Muscle of leg (tissue), 11 donors: ENCODE measurements around the gene ABHD12B. TPM values are rescaled to one million over a fixed set of nuclear protein-coding genes. Genes with fewer than 3 reads are reported as not detected.
"Not testable (repeated sequence)": the region's sequence is repeated elsewhere in the genome, so short reads cannot be mapped to it uniquely, and the experiment has no call there.

Experiments used
- DNase-seq: peaks from one replicate; pipeline ENCODE4 v3.0.0; 2013
- H3K27ac ChIP-seq: one replicate; pipeline ENCODE4 v1.5.1; 2013; ENCODE audit warnings: mild to moderate bottlenecking, low read length, control low read depth
- H3K27me3 ChIP-seq: one replicate; pipeline ENCODE4 v1.6.1; 2013; ENCODE audit warnings: low read length; ENCODE audit not compliant: control insufficient read depth, insufficient read depth
- H3K36me3 ChIP-seq: one replicate; pipeline ENCODE4 v1.6.1; 2013; ENCODE audit warnings: low read length; ENCODE audit not compliant: control insufficient read depth, insufficient read depth
- H3K4me1 ChIP-seq: one replicate; pipeline ENCODE4 v1.6.1; 2013; ENCODE audit warnings: low read length; ENCODE audit not compliant: control insufficient read depth, insufficient read depth
- H3K4me3 ChIP-seq: one replicate; pipeline ENCODE4 v1.5.1; 2013; ENCODE audit warnings: low read length, control low read depth
- H3K9me3 ChIP-seq: replicated peaks from 2 replicates; pipeline ENCODE4 v1.6.1; 2013; ENCODE audit warnings: low read depth, low read length; ENCODE audit not compliant: control insufficient read depth
- WGBS: methylation state at CpG from one replicate; pipeline ENCODE4 v1.1.5; 2013; ENCODE audit warnings: missing lambda C conversion rate; ENCODE audit not compliant: insufficient coverage; 5-methylcytosine and 5-hydroxymethylcytosine counted together
- polyA plus RNA-seq, 8 donors: library from polyadenylated mRNA; unstranded; fragments of 120-200 nt; gene quantifications; one replicate each; pipeline versions ENCODE4 v1.2.1 to v1.2.3, GENCODE V29; 2013; ENCODE audit warnings: inconsistent platforms in 1 of 8, low replicate concordance in 1 of 8; ENCODE audit not compliant: insufficient read length in 8 of 8, insufficient read depth in 1 of 8
- total RNA-seq: library from RNA; stranded (reverse); fragments of 120-200 nt; gene quantifications from one replicate; pipeline ENCODE4 v1.2.4, GENCODE V29; 2013

The ABHD12B gene
- total and polyA plus RNA-seq, 9 donors, result 0.49 to 1.7 (median 1.3) TPM; not detected in 1

DNA sequence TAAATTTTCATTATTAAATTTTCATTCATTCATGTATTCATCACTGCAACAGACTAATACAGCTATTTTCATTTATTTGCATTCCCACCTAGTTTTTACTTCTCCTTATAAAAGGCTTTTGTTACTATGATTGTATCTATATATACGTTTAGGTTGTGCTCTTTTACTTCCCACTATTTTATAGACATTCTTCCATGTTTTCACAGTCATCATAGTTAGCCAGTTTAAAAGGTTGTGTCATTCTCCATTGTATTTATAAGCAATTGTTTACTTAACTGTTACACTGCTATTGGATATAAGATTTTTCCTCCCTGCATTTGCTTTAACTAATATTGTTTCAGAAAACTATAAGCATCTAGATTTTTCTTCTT is 12.0 kb downstream of the ABHD12B start:
- H3K27me3 ChIP-seq, result peaks cover 2% of the 10 kb centered on the region
- no peak overlapping the region for H3K4me3 ChIP-seq
- no peaks in the 10 kb centered on the region for H3K36me3 ChIP-seq
- DNase-seq, result no peak
- no peaks in the 10 kb centered on the region for H3K4me1 ChIP-seq
- no peak overlapping the region for H3K27ac ChIP-seq
- no peaks in the 10 kb centered on the region for H3K9me3 ChIP-seq
- no CpG with 5 or more reads among the region's 1 CpG for WGBS

DNA sequence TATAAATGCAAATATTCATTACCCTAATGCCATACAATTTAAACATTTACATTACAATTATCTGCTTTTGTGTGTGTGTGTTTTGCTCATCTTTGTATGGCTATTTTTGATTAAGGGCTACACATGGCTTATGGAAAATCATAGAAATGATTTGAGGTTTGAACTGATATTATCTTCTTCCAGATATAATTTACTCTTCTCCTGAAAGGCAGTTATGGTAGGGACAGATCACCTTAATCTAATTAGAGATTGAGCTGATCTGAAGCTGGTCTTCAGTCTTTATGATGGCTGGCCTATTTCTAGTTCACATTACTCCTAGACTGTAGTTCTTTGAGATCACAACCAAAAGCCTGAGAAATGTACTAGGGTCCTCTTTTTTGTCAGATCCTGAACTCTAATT is 15.6 kb downstream of the ABHD12B start:
- Histone ChIP-seq H3K4me1 (no peaks in the 10 kb centered on the region), H3K27ac (no peak overlapping the region), H3K9me3 (no peaks in the 10 kb centered on the region), H3K36me3 (no peaks in the 10 kb centered on the region), H3K27me3 (no peaks in the 10 kb centered on the region), H3K4me3 (no peak overlapping the region)
- DNase-seq, result no peak

DNA sequence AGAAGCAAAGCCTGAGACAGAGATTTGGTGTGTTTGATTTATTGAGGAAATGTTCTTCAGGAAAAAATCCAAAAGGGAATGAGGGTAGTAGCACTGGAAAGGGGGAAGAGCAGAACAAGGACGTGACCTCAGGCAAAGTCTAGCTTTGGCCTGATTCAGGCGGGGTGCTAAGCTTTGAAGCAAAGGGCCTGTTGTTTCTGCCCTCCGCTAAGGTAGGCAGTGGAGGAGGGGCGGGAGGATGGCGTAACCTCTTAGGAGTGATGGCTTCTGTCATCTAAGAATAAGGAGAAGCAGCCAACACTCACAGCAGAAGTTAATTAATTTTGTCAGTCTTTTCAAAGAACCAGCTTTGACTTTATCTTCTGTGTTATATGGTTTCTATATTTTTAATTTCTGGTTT is 20.4 kb downstream of the ABHD12B start:
- DNase-seq, result no peak
- H3K4me3 ChIP-seq, result no peak overlapping the region
- no peaks in the 10 kb centered on the region for H3K4me1 ChIP-seq
- no peaks in the 10 kb centered on the region for H3K9me3 ChIP-seq
- no peak overlapping the region for H3K27ac ChIP-seq
- H3K27me3 ChIP-seq, result no peaks in the 10 kb centered on the region
- H3K36me3 ChIP-seq, result no peaks in the 10 kb centered on the region
- WGBS, result 67% methylated on average over 2 of the region's 5 CpGs

DNA sequence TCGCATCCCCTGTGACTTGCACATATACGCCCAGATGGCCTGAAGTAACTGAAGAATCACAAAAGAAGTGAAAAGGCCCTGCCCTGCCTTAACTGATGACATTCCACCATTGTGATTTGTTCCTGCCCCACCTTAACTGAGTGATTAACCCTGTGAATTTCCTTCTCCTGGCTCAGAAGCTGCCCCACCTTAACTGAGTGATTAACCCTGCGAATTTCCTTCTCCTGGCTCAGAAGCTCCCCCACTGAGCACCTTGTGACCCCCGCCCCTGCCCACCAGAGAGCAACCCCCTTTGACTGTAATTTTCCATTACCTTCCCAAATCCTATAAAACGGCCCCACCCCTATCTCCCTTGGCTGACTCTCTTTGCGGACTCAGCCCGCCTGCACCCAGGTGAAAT is 24.6 kb downstream of the ABHD12B start:
- not testable (repeated sequence) for DNase-seq, H3K9me3 ChIP-seq, H3K36me3 ChIP-seq, H3K4me1 ChIP-seq, H3K27ac ChIP-seq, H3K4me3 ChIP-seq, H3K27me3 ChIP-seq
- WGBS, result no CpG with 5 or more reads among the region's 7 CpGs

DNA sequence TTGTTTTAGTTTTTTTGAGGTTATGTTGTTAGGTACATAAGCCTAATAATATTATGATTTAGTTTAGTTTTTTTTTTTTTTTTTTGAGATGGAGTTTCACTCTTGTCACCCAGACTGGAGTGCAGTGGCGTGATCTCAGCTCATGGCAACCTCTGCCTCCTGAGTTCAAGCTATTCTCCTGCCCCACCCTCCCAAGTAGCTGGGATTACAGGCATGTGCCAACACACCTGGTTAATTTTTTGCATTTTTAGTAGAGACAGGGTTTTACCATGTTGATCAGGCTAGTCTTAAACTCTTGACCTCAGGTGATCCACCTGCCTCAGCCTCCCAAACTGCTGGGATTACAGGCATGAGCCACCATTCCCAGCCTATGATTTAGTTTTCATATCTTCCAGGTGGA is 25.2 kb downstream of the ABHD12B start:
- WGBS, result 83% methylated on average over 1 of the region's 1 CpG
- H3K4me3 ChIP-seq, DNase-seq, H3K27ac ChIP-seq, H3K9me3 ChIP-seq, H3K4me1 ChIP-seq, H3K27me3 ChIP-seq, H3K36me3 ChIP-seq: not testable (repeated sequence)

DNA sequence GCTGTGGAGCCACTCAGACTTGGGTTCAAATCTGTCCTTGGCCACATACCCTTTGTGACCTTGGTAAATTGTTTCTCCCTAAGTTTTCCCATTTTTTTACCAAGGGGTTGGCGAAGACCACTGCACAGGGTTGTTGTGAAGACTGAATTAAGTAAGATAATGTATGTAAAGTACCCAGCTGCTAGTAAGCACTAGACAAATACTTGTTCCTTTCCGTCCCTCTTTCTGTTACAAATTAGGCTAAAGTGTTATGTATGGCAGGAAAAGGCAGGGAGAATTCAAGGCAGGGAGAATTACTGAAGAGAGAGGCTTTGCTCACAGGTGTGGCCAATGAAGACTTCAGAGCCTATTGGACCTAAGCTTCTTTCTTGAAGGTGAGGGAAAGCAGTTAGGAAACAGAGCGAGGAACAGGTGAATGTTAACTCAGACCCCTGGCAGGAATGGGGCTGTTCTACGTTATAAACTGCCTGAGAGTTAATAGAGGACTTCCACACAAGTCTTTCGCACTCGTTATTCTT is 25.9 kb downstream of the ABHD12B start:
- Histone ChIP-seq H3K27ac (no peak overlapping the region), H3K36me3 (no peaks in the 10 kb centered on the region), H3K4me1 (no peaks in the 10 kb centered on the region), H3K4me3 (no peak overlapping the region), H3K27me3 (no peaks in the 10 kb centered on the region), H3K9me3 (no peaks in the 10 kb centered on the region)
- 83% methylated on average over 1 of the region's 6 CpGs for WGBS
- DNase-seq, result no peak

DNA sequence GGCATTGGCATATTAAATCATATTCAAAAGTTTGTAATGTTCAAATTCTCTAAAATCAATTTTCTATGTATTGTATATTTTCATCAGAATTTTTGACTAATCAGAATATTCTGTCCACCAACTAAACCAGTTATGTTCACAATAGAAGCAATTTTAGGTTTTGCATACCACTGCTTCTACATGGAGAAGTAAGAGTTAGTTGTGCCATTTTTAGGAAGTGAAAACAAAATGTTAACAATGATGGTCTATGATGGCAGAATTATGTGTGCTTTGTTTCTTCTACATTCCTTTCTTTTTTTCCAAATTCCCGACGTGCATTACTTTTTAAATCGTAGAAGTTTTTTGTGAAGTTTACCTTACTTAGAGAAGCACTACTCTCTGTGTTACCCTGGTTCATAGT is 29.5 kb downstream of the ABHD12B start:
- no peaks in the 10 kb centered on the region for H3K27me3 ChIP-seq
- H3K27ac ChIP-seq, result no peak overlapping the region

DNA sequence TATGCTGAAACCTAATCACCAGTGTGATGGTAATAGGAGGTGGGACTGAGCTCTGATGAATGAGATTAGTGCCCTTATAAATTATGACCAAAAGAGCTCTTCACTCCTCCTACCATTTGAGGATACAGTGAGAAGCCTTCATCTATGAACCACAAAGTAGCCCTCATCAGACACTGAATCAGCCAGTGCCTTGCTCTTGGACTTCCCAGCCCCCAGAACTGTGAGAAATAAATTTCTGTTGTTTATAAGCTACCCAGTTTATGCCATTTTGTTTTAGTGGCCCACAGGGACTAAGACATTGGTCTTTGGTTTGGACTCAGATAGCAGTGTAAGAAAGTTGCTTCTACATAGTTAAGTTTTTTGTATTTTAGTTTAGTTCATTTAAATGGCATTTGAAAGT is 32.9 kb downstream of the ABHD12B start:
- Histone ChIP-seq H3K4me3 (no peak overlapping the region), H3K9me3 (no peaks in the 10 kb centered on the region), H3K36me3 (peaks cover 5% of the 10 kb centered on the region), H3K4me1 (no peaks in the 10 kb centered on the region), H3K27me3 (no peaks in the 10 kb centered on the region), H3K27ac (no peak overlapping the region)
- DNase-seq, result no peak

More for the DNA sequence above, 29.5 kb downstream of the ABHD12B start:
- Histone ChIP-seq H3K4me3 (no peak overlapping the region), H3K9me3 (no peaks in the 10 kb centered on the region), H3K4me1 (no peaks in the 10 kb centered on the region), H3K36me3 (peaks cover 2% of the 10 kb centered on the region)
- WGBS, result no CpG with 5 or more reads among the region's 3 CpGs
- no peak for DNase-seq

DNA sequence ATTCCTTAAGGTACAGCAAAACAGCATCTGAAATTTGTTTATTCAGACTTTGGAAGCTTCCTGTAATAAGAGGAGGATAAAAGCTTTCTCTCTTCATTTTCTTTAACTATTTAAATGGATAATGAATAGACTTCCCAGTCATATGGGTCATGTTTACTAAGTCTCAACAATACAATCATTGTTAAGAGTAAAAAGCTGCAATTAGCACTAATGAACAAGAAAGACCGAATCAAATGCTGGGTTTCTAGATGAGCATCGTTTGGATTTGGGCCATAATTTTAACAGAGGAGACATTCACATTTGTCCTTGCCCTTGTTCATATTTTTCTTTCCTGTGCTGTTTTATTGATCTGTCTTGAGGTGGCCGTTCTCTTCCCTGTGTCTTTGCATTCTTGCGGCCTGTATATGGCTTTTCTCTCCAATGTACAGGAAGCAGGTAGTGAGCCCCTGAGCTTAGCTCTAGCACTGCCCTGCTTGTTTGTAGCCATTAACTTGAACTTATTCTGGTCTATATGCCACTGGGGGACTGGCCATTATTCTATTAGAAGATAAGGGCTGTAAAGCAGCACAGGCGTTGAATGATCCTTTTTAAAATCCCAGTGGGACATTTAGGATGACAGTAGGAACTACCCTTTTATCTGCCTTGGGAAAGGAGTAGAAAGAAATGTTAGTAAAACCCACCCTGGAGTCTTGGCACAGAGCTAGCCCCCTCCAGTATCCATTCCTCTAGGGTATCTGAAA is 34.6 kb downstream of the ABHD12B start:
- Histone ChIP-seq H3K9me3 (no peaks in the 10 kb centered on the region), H3K27me3 (no peaks in the 10 kb centered on the region), H3K36me3 (peaks cover 17% of the 10 kb centered on the region), H3K4me3 (no peak overlapping the region), H3K27ac (no peak overlapping the region), H3K4me1 (no peaks in the 10 kb centered on the region)
- no peak for DNase-seq
- WGBS, result 91% methylated on average over 4 of the region's 5 CpGs

DNA sequence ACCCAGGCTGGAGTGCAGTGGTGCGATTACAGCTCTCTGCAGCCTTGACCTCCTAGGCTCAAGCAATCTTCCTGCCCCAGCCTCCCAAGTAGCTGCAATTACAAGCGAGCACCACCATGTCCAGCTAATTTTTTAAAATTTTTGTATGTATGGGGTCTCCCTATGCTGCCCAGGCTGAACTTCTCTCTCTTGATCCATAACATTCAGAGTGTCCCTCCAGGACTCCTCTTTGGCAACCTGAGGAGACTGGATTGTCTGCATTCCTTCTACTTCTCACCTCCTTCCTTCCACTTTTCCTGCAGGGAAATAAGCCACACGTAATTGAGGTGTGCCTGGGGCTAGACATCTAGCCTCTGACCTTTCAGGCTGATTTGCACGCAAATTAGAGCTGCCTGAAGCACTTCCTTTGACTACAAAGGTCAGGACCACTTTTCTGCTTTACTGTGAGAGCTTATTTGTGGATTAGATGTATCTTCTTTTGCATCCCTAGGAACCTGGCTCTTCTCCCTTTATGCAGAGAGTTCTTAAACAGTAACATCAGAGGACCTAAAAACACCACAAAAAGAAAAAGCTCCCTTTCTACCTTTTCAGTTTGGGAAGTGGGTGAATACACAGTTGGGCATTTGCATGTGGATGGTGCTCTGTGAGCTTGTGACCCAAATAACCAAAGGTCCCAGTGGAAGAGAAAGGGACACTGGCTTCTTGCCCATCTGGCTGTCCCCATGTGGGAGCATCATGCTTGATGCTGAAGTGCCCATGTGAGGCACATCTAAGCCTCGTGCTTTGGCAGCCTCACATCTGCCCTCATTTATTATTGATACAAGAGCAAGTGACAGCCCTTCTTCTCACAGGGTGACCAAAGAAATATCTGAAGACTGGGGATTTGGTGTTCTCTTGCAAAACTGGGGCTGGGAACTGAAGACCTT is 38.9 kb downstream of the ABHD12B start:
- no peaks in the 10 kb centered on the region for H3K27me3 ChIP-seq
- WGBS, result no CpG with 5 or more reads among the region's 5 CpGs
- no peak for DNase-seq
- H3K4me3 ChIP-seq, result no peak overlapping the region
- H3K27ac ChIP-seq, result no peak overlapping the region
- H3K4me1 ChIP-seq, result no peaks in the 10 kb centered on the region
- H3K36me3 ChIP-seq, result peaks cover 25% of the 10 kb centered on the region
- no peaks in the 10 kb centered on the region for H3K9me3 ChIP-seq
